DMS153 (cell line): ENCODE results near the gene NEURL1.
A peak's percentile ranks its signal among the peaks of the same experiment; 100 is the strongest.
"Not testable (repeated sequence)": the region's sequence is repeated elsewhere in the genome, so short reads cannot be mapped to it uniquely, and the experiment has no call there.

ENCODE experiments used
- DNase-seq: peaks from one replicate; lab custom pipeline; 2025; lab: John Stamatoyannopoulos, UW

The NEURL1 gene

GRCh38 chr10:103584216-103585010, 90.9 kb downstream of the NEURL1 start:
- no peak for DNase-seq

- DNase-seq: no peak
These were observed 91.5 kb downstream of the NEURL1 start for GRCh38 chr10:103585011-103585405.

- DNase-seq: no peak
These were observed 93.6 kb downstream of the NEURL1 start for GRCh38 chr10:103587073-103587472.

- no peak for DNase-seq
These were observed 95.6 kb downstream of the NEURL1 start for GRCh38 chr10:103589074-103589630.

- DNase-seq: no peak
These were observed 96.6 kb downstream of the NEURL1 start for GRCh38 chr10:103590060-103590459.

- DNase-seq: no peak
These were observed 97.3 kb downstream of the NEURL1 start for GRCh38 chr10:103590744-103591291.

- no peak for DNase-seq
These were observed 98.9 kb downstream of the NEURL1 start for GRCh38 chr10:103592186-103593021.

- DNase-seq: no peak
These were observed 99.6 kb downstream of the NEURL1 start for GRCh38 chr10:103593022-103593570.

- no peak for DNase-seq
These were observed 102.6 kb downstream of the NEURL1 start for GRCh38 chr10:103595933-103596726.

- DNase-seq: no peak
These were observed 103.5 kb downstream of the NEURL1 start for GRCh38 chr10:103597003-103597402.

- peak; percentile 78 for DNase-seq
These were observed 105.2 kb downstream of the NEURL1 start for GRCh38 chr10:103598654-103599115.

- DNase-seq: no peak
These were observed 105.7 kb downstream of the NEURL1 start for GRCh38 chr10:103599211-103599610.

GRCh38 chr10:103599907-103600306, 106.4 kb downstream of the NEURL1 start:
- DNase-seq: no peak

GRCh38 chr10:103600325-103600724, 106.8 kb downstream of the NEURL1 start:
- DNase-seq: no peak

GRCh38 chr10:103600956-103601569, 107.6 kb downstream of the NEURL1 start:
- no peak for DNase-seq

- DNase-seq: no peak
These were observed 108.7 kb downstream of the NEURL1 start for GRCh38 chr10:103602028-103602851.

GRCh38 chr10:103602852-103603155, 109.3 kb downstream of the NEURL1 start:
- no peak for DNase-seq

- DNase-seq: no peak
These were observed 109.9 kb downstream of the NEURL1 start for GRCh38 chr10:103603382-103603781.

- DNase-seq: no peak
These were observed 112.0 kb downstream of the NEURL1 start for GRCh38 chr10:103605359-103606096.

GRCh38 chr10:103606097-103606438, 112.6 kb downstream of the NEURL1 start:
- not testable (repeated sequence) for DNase-seq
